ENCODE results near the gene TGIF1. TPM values are rescaled to one million over a fixed set of nuclear protein-coding genes. Genes with fewer than 3 reads are reported as not detected.
"Not testable (repeated sequence)": the region's sequence is repeated elsewhere in the genome, so short reads cannot be mapped to it uniquely, and the experiment has no call there.

The TGIF1 gene
- total RNA-seq, 8 experiments from 2014 or later = 22.8 to 106 (median 50.1) TPM

GRCh38 chr18:3461704-3462103 is 11.7 kb downstream of the TGIF1 start:
- no peak for ATAC-seq (replicated peaks in 6 of 8)
- H3K4me3 ChIP-seq = no peak overlapping the region
- H3K4me1 ChIP-seq (replicated peaks in 1 of 2) = peaks cover 6 to 10% of the 10 kb centered on the region in 2 donors
- in situ Hi-C loops (cut with MboI; ENCODE audit: low pct_unique_long_range_greater_than_20kb in 2 of 9, low sequenced_read_pairs in 9 of 9, unreplicated experiment in 9 of 9) = loop anchor here in 4 of 9 experiments (10.0 to 25.0 kb wide), 3 partner anchors 123 to 203 kb away; no protein-coding TSS in a partner anchor
- no peak overlapping the region for H3K27ac ChIP-seq
- 80 to 100% (median 93%) methylated on average over 1 to 5 of the region's 5 CpGs for WGBS, 10 experiments

GRCh38 chr18:3463051-3463450 is 13.1 kb downstream of the TGIF1 start:
- ATAC-seq (replicated peaks in 6 of 8) = no peak
- Histone ChIP-seq H3K27ac (no peak overlapping the region), H3K4me3 (no peak overlapping the region), H3K4me1 (replicated peaks in 1 of 2) (peaks cover 6 to 10% of the 10 kb centered on the region in 2 donors)
- in situ Hi-C loops (cut with MboI; ENCODE audit: low pct_unique_long_range_greater_than_20kb in 2 of 9, low sequenced_read_pairs in 9 of 9, unreplicated experiment in 9 of 9) = loop anchor here in 4 of 9 experiments (10.0 to 25.0 kb wide), 3 partner anchors 122 to 202 kb away; no protein-coding TSS in a partner anchor
- 10 to 69% (median 35%) methylated on average over 1 to 2 of the region's 2 CpGs for WGBS, 10 experiments

GRCh38 chr18:3466045-3466444 is 16.1 kb downstream of the TGIF1 start:
- 9 to 91% (median 81%) methylated on average over 2 to 5 of the region's 5 CpGs; no CpG with 5 or more reads in 1 of the 10 experiments for WGBS, 10 experiments
- H3K27ac ChIP-seq = no peak overlapping the region
- in situ Hi-C loops (cut with MboI; ENCODE audit: low pct_unique_long_range_greater_than_20kb in 2 of 9, low sequenced_read_pairs in 9 of 9, unreplicated experiment in 9 of 9) = loop anchor here in 4 of 9 experiments (10.0 to 25.0 kb wide), 3 partner anchors 119 to 199 kb away; no protein-coding TSS in a partner anchor
- peaks cover 0 to 3% of the 10 kb centered on the region in 2 donors for H3K4me1 ChIP-seq (replicated peaks in 1 of 2)
- ATAC-seq (replicated peaks in 6 of 8) = peak in 3 of 8 experiments; percentile 9 to 73 (median 72)
- no peak overlapping the region for H3K4me3 ChIP-seq

DNA sequence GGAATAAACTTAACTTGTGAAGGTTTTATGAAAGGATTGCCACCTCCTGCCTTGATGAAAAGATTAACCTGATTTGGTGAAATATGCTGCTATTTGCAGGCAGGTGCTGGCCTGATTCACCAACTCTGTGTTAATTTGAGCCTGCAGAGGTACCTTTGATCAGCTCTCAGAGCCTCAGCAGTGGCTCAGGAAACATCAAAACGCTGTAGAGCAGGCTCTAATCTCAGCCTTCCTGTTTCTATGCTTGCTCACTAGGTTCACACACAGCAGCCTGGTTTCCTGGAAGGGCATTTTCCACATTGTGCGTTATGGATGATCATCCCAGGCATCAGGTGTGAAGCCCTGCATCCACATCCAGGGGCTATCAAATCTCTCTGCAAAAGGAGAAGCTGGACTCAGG is 16.9 kb downstream of the TGIF1 start:
- H3K4me3 ChIP-seq = no peak overlapping the region
- no peak for ATAC-seq (replicated peaks in 6 of 8)
- H3K4me1 ChIP-seq (replicated peaks in 1 of 2) = peaks cover 0 to 3% of the 10 kb centered on the region in 2 donors
- in situ Hi-C loops (cut with MboI; ENCODE audit: low pct_unique_long_range_greater_than_20kb in 2 of 9, low sequenced_read_pairs in 9 of 9, unreplicated experiment in 9 of 9) = loop anchor here in 4 of 9 experiments (10.0 to 25.0 kb wide), 3 partner anchors 118 to 198 kb away; no protein-coding TSS in a partner anchor
- 0 to 100% (median 56%) methylated on average over 1 to 2 of the region's 2 CpGs; no CpG with 5 or more reads in 6 of the 10 experiments for WGBS, 10 experiments
- H3K27ac ChIP-seq = no peak overlapping the region

GRCh38 chr18:3468066-3468705 is 18.2 kb downstream of the TGIF1 start:
- peaks cover 0 to 3% of the 10 kb centered on the region in 2 donors for H3K4me1 ChIP-seq (replicated peaks in 1 of 2)
- in situ Hi-C loops (cut with MboI; ENCODE audit: low pct_unique_long_range_greater_than_20kb in 2 of 9, low sequenced_read_pairs in 9 of 9, unreplicated experiment in 9 of 9) = loop anchor here in 4 of 9 experiments (10.0 to 25.0 kb wide), 3 partner anchors 117 to 197 kb away; no protein-coding TSS in a partner anchor
- ATAC-seq (replicated peaks in 6 of 8) = no peak
- 83 to 100% (median 93%) methylated on average over 1 to 8 of the region's 9 CpGs for WGBS, 10 experiments
- no peak overlapping the region for H3K4me3 ChIP-seq
- H3K27ac ChIP-seq = no peak overlapping the region

GRCh38 chr18:3468833-3469232 is 18.9 kb downstream of the TGIF1 start:
- Histone ChIP-seq H3K27ac (no peak overlapping the region), H3K4me1 (replicated peaks in 1 of 2) (peaks cover 0 to 3% of the 10 kb centered on the region in 2 donors), H3K4me3 (no peak overlapping the region)
- in situ Hi-C loops (cut with MboI; ENCODE audit: low pct_unique_long_range_greater_than_20kb in 2 of 9, low sequenced_read_pairs in 9 of 9, unreplicated experiment in 9 of 9) = loop anchor here in 4 of 9 experiments (10.0 to 25.0 kb wide), 3 partner anchors 116 to 196 kb away; no protein-coding TSS in a partner anchor
- 0 to 100% (median 92%) methylated on average over 1 to 6 of the region's 8 CpGs; no CpG with 5 or more reads in 3 of the 10 experiments for WGBS, 10 experiments
- ATAC-seq (replicated peaks in 6 of 8) = peak in 2 of 8 experiments; percentile 45 to 53

- no peak for ATAC-seq (replicated peaks in 6 of 8)
- in situ Hi-C loops (cut with MboI; ENCODE audit: low pct_unique_long_range_greater_than_20kb in 2 of 9, low sequenced_read_pairs in 9 of 9, unreplicated experiment in 9 of 9) = loop anchor here in 3 of 9 experiments (25.0 kb wide), 1 partner anchor 116 kb away; no protein-coding TSS in a partner anchor
- WGBS, 10 experiments = 79 to 100% (median 93%) methylated on average over 1 to 3 of the region's 3 CpGs; no CpG with 5 or more reads in 4 of the 10 experiments
Observed at GRCh38 chr18:3471141-3471648, 21.2 kb downstream of the TGIF1 start.

DNA sequence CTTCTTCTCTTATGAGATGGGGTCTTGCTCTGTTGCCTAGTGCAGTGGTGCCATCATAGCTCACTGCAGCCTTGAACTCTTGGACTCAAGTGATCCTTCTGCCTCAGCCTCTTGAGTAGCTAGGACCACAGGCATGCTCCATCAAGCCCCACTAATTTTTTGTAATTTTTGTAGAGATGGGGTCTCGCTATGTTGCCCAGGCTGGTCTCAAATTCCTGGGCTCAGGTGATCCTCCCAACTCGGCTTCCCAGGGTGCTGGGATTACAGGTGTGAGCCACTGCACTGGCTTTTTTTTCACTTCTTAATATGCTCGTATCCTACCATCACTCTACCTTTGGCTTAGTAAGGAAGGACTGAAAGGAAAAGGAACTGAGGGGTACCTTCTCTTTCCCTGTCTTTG is 22.1 kb downstream of the TGIF1 start:
- in situ Hi-C loops (cut with MboI; ENCODE audit: low pct_unique_long_range_greater_than_20kb in 2 of 9, low sequenced_read_pairs in 9 of 9, unreplicated experiment in 9 of 9) = loop anchor here in 3 of 9 experiments (25.0 kb wide), 1 partner anchor 115 kb away; no protein-coding TSS in a partner anchor
- not testable (repeated sequence) for H3K4me1 ChIP-seq (replicated peaks in 1 of 2); ATAC-seq (replicated peaks in 6 of 8); H3K27ac ChIP-seq; H3K4me3 ChIP-seq
- 50 to 100% (median 93%) methylated on average over 1 to 3 of the region's 3 CpGs; no CpG with 5 or more reads in 3 of the 10 experiments for WGBS, 10 experiments

More at GRCh38 chr18:3471141-3471648, 21.2 kb downstream of the TGIF1 start:
- no peak overlapping the region for H3K27ac ChIP-seq
- H3K4me3 ChIP-seq = no peak overlapping the region
- no peaks in the 10 kb centered on the region for H3K4me1 ChIP-seq (replicated peaks in 1 of 2)

GRCh38 chr18:3472681-3473544 is 22.9 kb downstream of the TGIF1 start:
- in situ Hi-C loops (cut with MboI; ENCODE audit: low pct_unique_long_range_greater_than_20kb in 2 of 9, low sequenced_read_pairs in 9 of 9, unreplicated experiment in 9 of 9) = loop anchor here in 3 of 9 experiments (25.0 kb wide), 1 partner anchor 114 kb away; no protein-coding TSS in a partner anchor

GRCh38 chr18:3478262-3478978 is 28.4 kb downstream of the TGIF1 start:
- ATAC-seq (replicated peaks in 6 of 8) = no peak

More at GRCh38 chr18:3472681-3473544, 22.9 kb downstream of the TGIF1 start:
- WGBS, 10 experiments = 67 to 100% (median 89%) methylated on average over 1 to 10 of the region's 18 CpGs; no CpG with 5 or more reads in 1 of the 10 experiments
- Histone ChIP-seq H3K4me1 (replicated peaks in 1 of 2) (no peaks in the 10 kb centered on the region), H3K4me3 (no peak overlapping the region), H3K27ac (no peak overlapping the region)
- ATAC-seq (replicated peaks in 6 of 8) = no peak

DNA sequence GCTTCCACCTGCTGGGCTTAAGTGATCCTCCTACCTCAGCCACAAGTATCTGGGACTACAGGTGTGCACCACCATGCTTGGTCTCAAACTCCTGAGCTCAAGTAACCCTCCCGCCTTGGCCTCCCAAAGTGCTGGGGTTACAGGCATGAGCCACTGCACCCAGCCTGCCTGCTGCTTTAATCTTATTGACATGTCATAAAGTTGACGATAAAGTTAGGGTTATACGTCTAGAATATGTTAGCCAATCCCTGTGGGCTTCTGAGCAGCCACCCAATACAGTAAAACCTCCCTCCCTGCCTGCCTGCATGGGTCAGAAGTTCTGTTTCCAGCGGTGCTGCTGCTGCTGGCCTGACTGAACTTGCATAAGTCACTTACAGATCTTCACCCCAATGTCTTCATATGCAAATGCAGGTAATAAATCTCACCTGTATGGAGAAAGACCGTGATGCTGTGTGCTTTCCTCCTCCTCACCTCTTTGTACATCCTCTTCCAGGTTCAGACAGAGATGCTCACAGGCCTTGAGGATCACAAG is 30.1 kb downstream of the TGIF1 start:
- no peak for ATAC-seq (replicated peaks in 6 of 8)
- H3K27ac ChIP-seq = no peak overlapping the region
- in situ Hi-C loops (cut with MboI; ENCODE audit: low pct_unique_long_range_greater_than_20kb in 2 of 9, low sequenced_read_pairs in 9 of 9, unreplicated experiment in 9 of 9) = no loop called here
- 29 to 100% (median 50%) methylated on average over 1 to 4 of the region's 5 CpGs; no CpG with 5 or more reads in 1 of the 10 experiments for WGBS, 10 experiments
- H3K4me1 ChIP-seq (replicated peaks in 1 of 2) = no peaks in the 10 kb centered on the region
- H3K4me3 ChIP-seq = no peak overlapping the region

More at GRCh38 chr18:3478262-3478978, 28.4 kb downstream of the TGIF1 start:
- in situ Hi-C loops (cut with MboI; ENCODE audit: low pct_unique_long_range_greater_than_20kb in 2 of 9, low sequenced_read_pairs in 9 of 9, unreplicated experiment in 9 of 9) = no loop called here
- H3K4me3 ChIP-seq = no peak overlapping the region
- H3K4me1 ChIP-seq (replicated peaks in 1 of 2) = no peaks in the 10 kb centered on the region
- H3K27ac ChIP-seq = no peak overlapping the region
- 67 to 96% (median 92%) methylated on average over 1 to 8 of the region's 8 CpGs; no CpG with 5 or more reads in 3 of the 10 experiments for WGBS, 10 experiments
